Ascending aorta (tissue), 2 donors: Measurements from ENCODE around the gene CAMK4. TPM values are rescaled to one million over a fixed set of nuclear protein-coding genes. Genes with fewer than 3 reads are reported as not detected.

Experiments used
- DNase-seq, 2 donors: peaks; one replicate each; pipeline ENCODE4 v3.0.0-alpha.2; 2019; ENCODE audit warnings: low spot score in 2 of 2
- H3K27ac ChIP-seq, 2 donors: fragments of 200-600 bp; sonication (generic); one replicate each; pipeline ENCODE4 v1.5.1; 2016 to 2017; ENCODE audit warnings: mild to moderate bottlenecking in 1 of 2
- H3K27me3 ChIP-seq: fragments of 200-600 bp; sonication (generic); one replicate; pipeline ENCODE4 v1.5.1; 2017
- H3K36me3 ChIP-seq, 2 donors: fragments of 200-600 bp; sonication (generic); one replicate each; pipeline ENCODE4 v1.5.1; 2016
- H3K4me1 ChIP-seq, 2 donors: fragments of 200-600 bp; sonication (generic); one replicate each; pipeline ENCODE4 v1.5.1; 2016 to 2017; ENCODE audit warnings: mild to moderate bottlenecking in 1 of 2
- H3K4me3 ChIP-seq, 2 donors: fragments of 200-600 bp; sonication (generic); one replicate each; pipeline ENCODE4 v1.5.1; 2016 to 2017; ENCODE audit warnings: mild to moderate bottlenecking in 1 of 2
- H3K9me3 ChIP-seq, 2 donors: fragments of 200-600 bp; sonication (generic); one replicate each; pipeline ENCODE4 v1.5.1; 2016
- intact Hi-C: fragments of 100-400 bp; cut with DNase I; formaldehyde crosslinking; loops from one replicate; pipeline ENCODE4 v1.15.1; 2023
- total RNA-seq: library from RNA; depleted of rRNA; stranded (reverse); fragments of >200 nt; gene quantifications from one replicate; pipeline ENCODE4 v1.1.0, GENCODE V29; 2016
- TF ChIP-seq, protein P1 (sequence below), 3 experiments: fragments of 200-600 bp in 2 of 3; fragments of 450-650 bp in 1 of 3; sonication (generic) in 2 of 3; IDR thresholded peaks; one replicate each; pipeline ENCODE4 v1.5.1; 2016 to 2019; ENCODE audit warnings: antibody characterized with exemption in 3 of 3, mild to moderate bottlenecking in 1 of 3, moderate library complexity in 1 of 3

Gene CAMK4
- total RNA-seq, 1 donor from 2014 or later, result under 0.01 TPM

DNA sequence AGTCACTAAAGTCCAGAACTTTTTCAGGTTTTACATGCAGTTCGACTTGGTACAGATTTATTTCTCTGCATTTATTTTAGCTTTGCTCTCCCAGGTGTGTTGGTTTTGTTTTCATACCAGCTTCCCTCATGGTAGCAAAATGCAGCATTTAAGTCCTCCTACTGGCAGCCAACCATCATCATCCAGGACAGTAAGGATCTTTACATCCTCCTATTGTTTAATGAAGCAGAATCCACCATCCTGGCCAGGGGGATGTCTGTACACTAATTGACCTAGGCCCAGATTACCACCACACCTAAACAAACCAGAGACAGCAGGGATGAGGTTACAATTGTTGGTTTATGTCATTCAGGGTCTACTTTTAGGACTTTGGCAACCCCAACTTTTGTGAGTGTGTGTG, 22.3 kb downstream of the CAMK4 start:
- no peaks in the 10 kb centered on the region for H3K27me3 ChIP-seq
- TF ChIP-seq, protein P1, sequence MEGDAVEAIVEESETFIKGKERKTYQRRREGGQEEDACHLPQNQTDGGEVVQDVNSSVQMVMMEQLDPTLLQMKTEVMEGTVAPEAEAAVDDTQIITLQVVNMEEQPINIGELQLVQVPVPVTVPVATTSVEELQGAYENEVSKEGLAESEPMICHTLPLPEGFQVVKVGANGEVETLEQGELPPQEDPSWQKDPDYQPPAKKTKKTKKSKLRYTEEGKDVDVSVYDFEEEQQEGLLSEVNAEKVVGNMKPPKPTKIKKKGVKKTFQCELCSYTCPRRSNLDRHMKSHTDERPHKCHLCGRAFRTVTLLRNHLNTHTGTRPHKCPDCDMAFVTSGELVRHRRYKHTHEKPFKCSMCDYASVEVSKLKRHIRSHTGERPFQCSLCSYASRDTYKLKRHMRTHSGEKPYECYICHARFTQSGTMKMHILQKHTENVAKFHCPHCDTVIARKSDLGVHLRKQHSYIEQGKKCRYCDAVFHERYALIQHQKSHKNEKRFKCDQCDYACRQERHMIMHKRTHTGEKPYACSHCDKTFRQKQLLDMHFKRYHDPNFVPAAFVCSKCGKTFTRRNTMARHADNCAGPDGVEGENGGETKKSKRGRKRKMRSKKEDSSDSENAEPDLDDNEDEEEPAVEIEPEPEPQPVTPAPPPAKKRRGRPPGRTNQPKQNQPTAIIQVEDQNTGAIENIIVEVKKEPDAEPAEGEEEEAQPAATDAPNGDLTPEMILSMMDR (IDR thresholded peaks at IDR 0.05), result no peak
- H3K4me1 ChIP-seq, result no peaks in the 10 kb centered on the region
- no peak for DNase-seq
- H3K36me3 ChIP-seq, result no peaks in the 10 kb centered on the region
- H3K27ac ChIP-seq, result no peak overlapping the region
- intact Hi-C loops, result no loop called here
- H3K4me3 ChIP-seq, result no peak overlapping the region
- no peaks in the 10 kb centered on the region for H3K9me3 ChIP-seq

DNA sequence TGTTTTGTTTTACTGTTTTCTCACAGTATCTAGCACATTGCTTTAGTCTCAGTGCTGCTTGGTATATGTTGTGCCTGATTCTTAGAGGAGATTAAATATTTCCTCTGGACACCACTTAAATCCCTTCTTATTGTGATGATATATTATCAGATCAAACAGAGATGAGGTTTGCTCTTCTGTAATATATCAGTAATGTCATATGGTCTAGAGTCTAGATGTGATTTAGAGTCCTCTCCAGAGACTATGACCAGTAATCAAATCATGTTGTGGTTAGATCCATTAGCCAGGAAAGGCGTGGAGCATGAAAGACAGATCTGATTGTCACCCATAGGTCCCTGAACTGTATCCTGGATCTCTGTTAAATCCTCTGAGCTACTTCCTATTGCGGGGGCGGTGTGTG, 24.4 kb downstream of the CAMK4 start:
- no peak overlapping the region for H3K4me3 ChIP-seq
- intact Hi-C loops, result no loop called here
- H3K4me1 ChIP-seq, result no peaks in the 10 kb centered on the region
- DNase-seq, result no peak
- H3K9me3 ChIP-seq, result no peaks in the 10 kb centered on the region
- no peaks in the 10 kb centered on the region for H3K36me3 ChIP-seq
- TF ChIP-seq, protein P1 (IDR thresholded peaks at IDR 0.05), result no peak
- H3K27me3 ChIP-seq, result no peaks in the 10 kb centered on the region
- no peak overlapping the region for H3K27ac ChIP-seq

DNA sequence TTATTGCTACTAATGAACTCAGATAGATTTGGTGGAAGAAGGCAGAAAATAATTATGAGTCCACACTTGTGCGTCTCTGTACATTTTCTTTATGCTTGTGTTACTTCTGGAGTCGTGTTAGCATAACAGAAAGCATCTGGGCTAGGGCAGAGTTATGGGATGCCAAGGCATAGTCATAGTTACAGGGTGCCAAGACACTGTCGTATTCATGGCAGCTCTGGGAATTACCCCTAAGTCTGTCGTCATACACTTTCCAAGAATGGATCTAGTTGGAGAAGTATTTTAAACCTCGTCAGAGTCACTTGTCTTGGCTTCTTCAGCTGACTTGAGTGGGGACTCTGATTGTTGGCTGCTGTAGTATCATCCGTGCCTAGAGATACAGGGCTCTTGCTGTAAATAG, 27.7 kb downstream of the CAMK4 start:
- Histone ChIP-seq H3K4me1 (no peaks in the 10 kb centered on the region), H3K27me3 (no peaks in the 10 kb centered on the region), H3K4me3 (no peak overlapping the region), H3K36me3 (no peaks in the 10 kb centered on the region), H3K27ac (no peak overlapping the region), H3K9me3 (no peaks in the 10 kb centered on the region)
- TF ChIP-seq, protein P1 (IDR thresholded peaks at IDR 0.05), result no peak
- intact Hi-C loops, result no loop called here
- DNase-seq, result no peak

DNA sequence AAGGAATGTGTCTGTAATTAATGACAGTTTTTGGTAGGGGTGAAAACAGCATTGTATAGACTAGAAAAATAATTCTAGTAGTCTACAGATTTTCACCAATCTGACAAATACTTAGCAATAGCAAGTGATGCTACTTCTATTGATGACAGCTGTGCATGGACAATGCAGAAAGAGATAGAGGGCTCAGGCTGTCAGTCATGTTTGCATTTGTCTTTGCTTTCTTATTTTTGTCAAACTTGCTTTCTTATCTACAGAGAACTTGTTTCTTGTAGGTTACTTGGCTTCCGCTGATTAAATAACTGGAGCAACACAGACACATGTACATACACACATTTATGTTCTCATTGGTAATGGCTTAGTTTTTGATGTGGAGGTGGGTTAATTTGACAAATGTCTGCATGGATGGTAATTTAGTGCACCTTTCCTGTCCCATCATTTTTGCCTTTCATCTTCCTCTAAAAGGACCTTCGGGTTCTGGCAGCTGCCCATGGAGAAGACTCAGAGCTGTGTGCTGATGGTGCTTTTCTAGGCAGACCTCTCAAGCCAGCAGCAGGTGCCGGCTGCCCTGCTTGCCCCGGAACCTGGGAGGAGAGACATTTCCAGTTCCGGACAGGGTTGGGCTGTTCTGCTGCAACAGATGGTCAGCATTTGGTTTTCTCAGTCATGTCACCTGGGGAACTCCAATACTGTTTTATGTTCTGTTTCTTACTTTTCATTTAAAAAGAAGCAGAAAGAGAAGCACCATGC, 28.8 kb downstream of the CAMK4 start:
- H3K4me1 ChIP-seq, result no peaks in the 10 kb centered on the region
- DNase-seq, result no peak
- no peaks in the 10 kb centered on the region for H3K36me3 ChIP-seq
- TF ChIP-seq, protein P1 (IDR thresholded peaks at IDR 0.05), result no peak
- H3K27me3 ChIP-seq, result no peaks in the 10 kb centered on the region
- H3K9me3 ChIP-seq, result no peaks in the 10 kb centered on the region
- H3K27ac ChIP-seq, result no peak overlapping the region
- intact Hi-C loops, result no loop called here
- H3K4me3 ChIP-seq, result no peak overlapping the region

DNA sequence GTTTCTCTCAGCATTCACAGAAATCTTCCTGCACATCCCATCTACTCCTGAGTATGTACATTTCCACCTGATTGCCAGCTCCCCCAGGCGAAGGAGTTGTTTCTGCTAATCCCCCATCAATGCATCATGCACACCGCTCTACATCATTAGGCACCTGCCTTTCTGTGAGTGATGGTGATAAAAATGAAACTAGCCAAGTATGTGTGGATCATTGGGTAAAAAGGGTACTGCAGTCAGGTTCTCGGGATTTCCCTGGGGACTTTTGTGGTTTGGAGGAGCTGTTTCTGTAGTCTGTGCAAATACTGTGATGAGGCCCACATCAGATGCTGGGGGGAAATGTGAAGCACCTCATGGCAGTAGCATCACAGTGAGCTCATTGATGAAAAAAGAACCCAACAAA, 30.4 kb downstream of the CAMK4 start:
- H3K36me3 ChIP-seq, result no peaks in the 10 kb centered on the region
- no peaks in the 10 kb centered on the region for H3K9me3 ChIP-seq
- H3K4me1 ChIP-seq, result no peaks in the 10 kb centered on the region
- no peak overlapping the region for H3K27ac ChIP-seq
- no peaks in the 10 kb centered on the region for H3K27me3 ChIP-seq
- no peak for DNase-seq
- intact Hi-C loops, result no loop called here
- TF ChIP-seq, protein P1 (IDR thresholded peaks at IDR 0.05), result no peak
- no peak overlapping the region for H3K4me3 ChIP-seq

DNA sequence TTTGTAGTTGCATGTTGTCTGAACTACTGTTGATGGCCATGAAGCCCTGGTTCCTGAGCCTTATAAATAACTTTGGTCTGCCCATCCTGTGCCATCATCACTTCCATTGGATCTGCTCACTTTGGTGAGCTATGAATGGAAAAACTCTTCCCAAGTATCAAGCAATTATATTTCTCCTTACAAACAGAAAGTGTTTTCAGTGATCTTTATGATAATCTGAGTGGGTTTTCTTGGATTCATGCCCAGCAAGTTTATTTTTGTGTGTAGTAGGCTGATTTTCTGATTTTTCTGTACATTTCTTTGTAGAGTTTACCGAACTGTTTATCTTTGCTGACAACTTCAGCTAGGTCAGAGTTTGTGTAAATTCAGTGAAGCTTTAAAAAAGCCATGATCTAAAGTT, 31.0 kb downstream of the CAMK4 start:
- Histone ChIP-seq H3K4me3 (no peak overlapping the region), H3K36me3 (no peaks in the 10 kb centered on the region), H3K4me1 (no peaks in the 10 kb centered on the region), H3K27me3 (no peaks in the 10 kb centered on the region), H3K9me3 (no peaks in the 10 kb centered on the region), H3K27ac (no peak overlapping the region)
- TF ChIP-seq, protein P1 (IDR thresholded peaks at IDR 0.05), result no peak
- intact Hi-C loops, result no loop called here
- DNase-seq, result no peak
